HG03460 (cell line): ENCODE data around the gene SMNDC1.
"Not testable (repeated sequence)": the region's sequence is repeated elsewhere in the genome, so short reads cannot be mapped to it uniquely, and the experiment has no call there.

ENCODE experiments used
- ATAC-seq: cut with Tn5 transposase; IDR thresholded peaks from one replicate; pipeline ENCODE4 v1.9.1; 2021; ENCODE audit not compliant: unreplicated experiment

The SMNDC1 gene

DNA sequence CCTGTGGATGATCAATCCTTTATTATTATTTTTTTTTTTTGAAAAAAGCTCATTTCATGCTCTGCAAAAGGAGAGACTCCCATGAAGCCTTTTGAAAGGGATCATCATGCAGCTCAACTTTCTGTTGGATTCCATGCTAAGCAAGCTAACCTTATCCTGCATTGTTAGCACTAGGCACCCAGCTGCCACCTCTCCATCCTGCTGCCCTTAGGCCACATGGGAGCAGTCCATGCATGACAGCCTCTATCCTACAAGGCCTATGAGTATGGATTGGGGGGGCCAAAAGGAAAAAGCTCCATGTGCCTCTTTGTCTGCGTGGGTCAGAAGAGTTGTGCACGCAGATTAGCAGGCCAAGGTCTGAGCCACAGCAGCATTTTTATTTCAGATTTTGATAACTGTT, 19.2 kb downstream of the SMNDC1 start:
- ATAC-seq: no peak

DNA sequence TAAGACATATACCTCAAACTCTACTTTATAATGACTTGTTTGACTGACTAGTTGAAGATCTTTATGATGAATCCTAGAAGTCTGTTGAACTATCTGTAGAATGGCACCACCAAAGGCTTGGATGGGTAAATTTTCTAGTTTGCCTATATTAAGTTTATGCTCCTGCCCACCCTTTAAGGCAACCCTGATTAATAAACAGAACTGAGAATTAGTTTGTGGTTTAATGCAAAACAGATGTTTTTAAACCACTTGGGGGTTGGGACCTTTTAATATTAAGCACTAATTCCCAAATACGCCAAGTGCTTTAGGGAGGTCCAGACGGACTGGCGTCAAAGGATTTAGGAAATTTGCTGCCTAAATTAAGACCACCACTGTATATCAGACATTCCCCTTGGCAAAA, 20.5 kb downstream of the SMNDC1 start:
- ATAC-seq: no peak

DNA sequence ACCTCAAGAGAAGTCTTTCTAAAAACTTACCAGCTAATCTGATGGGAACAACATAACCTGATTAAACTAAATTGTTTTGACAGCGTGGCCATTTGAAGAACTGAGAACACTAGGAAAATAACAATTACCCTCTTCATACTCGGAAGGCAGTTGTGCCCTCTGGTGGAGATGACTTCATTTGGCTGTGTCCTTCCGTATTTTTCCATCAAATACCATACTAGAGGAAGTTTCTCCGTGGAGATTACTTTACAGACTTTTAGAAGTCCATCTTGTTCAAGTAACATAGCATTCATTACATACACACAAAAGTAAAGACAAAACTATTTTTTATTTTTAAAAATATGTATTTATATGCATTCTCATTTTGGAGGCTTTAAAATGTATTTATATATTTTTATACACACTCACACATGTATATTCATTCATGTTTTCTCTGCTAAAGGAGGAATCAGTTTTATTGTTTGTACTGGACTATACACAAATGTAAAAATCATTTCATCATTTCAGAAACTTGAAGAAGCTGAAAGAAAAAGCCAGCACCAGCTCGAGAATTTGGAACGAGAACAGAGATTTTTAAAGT, 25.2 kb downstream of the SMNDC1 start:
- no peak for ATAC-seq

DNA sequence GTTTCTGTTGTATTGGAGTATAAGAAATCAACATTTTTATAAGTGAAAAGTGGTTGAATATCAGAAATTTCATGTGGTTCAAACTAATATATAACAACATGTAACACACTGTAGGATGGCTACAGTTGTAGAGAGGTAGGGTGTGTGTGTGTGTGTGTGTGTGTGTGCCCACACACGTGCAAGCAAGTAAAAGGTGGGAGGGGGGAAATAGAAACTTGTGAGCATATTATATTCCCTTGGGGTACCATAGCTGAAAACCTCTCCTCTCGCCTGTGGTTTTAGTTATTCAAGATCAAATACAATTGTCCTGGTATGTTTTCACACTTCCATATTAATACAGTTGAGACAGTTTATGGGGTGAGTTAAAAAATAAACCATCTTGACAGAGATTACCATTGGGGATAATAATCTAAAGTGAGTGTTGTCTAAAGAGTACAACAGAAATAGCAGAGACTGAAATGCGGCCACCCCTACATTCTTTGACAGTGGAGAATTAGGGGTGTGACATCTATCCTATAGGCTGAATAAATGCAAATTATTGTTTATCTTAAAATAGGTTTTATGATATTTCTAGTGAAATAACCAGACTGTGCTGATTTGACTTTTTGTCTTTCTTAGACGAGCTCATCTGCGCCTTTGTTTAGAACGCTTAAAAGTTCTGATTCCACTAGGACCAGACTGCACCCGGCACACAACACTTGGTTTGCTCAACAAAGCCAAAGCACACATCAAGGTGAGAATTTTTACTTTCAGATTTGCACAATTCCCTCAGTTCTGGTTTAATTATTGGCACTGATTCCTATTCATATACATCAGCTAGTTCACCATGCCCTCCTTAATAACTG, 25.9 kb downstream of the SMNDC1 start:
- ATAC-seq: no peak

GRCh38 chr10:110277591-110277990, 27.1 kb downstream of the SMNDC1 start:
- ATAC-seq: no peak

- ATAC-seq: no peak
These were observed 28.1 kb downstream of the SMNDC1 start for GRCh38 chr10:110276603-110277002.

GRCh38 chr10:110275128-110275729, 29.5 kb downstream of the SMNDC1 start:
- no peak for ATAC-seq

- no peak for ATAC-seq
These were observed 30.1 kb downstream of the SMNDC1 start for GRCh38 chr10:110274647-110275046.

- no peak for ATAC-seq
These were observed 30.6 kb downstream of the SMNDC1 start for GRCh38 chr10:110274072-110274627.

DNA sequence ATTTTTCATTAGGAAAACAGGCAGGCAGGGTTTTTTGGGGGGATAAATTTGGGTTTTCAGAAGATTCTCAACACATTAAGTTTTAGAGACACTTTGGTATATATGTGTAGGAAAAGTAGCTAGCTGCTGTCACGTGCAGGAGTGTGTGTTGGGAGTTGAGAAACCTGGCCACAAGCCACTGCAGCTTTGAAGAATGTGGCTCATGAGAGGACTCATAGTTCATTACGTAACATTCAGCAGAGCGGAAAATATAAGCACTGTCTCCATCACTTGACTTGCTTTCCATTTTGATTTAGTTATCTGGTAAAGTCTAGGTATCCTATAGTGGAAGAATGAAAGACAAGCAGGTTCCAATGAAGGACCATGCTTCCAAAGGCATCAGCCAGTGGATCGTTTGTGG, 31.2 kb downstream of the SMNDC1 start:
- ATAC-seq: no peak

DNA sequence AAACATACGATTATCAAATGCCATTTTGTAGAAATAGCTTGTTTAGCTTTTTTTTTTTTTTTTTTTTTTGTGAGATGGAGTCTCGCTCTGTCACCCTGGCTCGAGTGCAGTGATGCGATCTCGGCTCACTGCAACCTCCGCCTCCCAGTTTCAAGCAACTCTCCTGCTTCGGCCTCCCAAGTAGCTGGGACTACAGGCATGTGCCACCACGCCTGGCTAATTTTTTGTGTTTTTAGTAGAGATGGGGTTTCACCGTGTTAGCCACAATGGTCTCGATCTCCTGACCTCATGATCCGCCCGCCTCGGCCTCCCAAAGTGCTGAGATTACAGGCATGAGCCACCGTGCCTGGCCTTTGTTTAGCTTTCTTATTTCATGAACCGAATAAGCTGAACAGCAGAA, 31.7 kb downstream of the SMNDC1 start:
- ATAC-seq: not testable (repeated sequence)

DNA sequence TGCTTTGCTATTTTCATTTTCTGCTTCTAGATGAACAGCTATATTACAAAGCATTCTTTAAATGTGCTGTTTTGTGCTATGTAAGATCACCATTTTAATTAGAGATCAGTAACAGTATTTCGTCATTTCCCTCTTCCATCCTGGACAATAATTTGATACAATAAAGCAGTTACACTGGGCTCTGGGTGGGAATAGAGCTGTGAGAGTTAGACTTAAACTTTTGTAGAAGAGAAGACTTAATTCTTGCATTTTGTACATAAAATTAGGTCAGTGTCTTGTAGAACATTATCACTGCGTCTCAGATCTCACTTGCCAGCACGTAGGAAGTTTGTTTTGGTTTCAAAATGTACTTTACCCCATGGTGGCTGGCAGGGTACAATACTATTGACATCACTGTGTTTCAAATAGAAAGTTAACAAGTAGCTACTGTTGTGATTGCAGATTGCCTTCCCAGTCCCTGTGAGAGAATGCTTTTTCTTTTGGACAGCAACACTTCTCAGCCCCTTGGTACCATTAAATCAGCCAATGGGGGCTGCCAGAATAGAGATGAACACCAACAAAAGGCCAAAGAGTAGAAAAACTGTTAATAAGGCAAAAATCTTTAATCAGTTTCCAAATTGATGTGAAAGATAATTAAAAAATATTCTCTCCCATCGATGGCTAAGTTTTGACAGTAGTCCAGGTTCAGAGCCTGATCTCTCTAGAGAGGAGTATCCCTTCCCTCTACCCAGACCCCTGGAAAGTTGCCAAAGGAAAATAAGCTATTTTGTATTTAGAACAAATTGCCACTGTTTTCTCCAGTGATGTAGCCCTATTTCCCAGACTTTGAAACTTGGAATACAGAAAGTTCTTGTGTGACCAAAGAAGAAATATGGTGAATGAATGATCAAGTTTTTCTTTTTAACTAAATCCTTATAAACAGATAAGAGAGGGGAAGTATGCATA, 35.1 kb downstream of the SMNDC1 start:
- peak; percentile 61 for ATAC-seq

- ATAC-seq: no peak
These were observed 35.7 kb downstream of the SMNDC1 start for GRCh38 chr10:110268971-110269370.

DNA sequence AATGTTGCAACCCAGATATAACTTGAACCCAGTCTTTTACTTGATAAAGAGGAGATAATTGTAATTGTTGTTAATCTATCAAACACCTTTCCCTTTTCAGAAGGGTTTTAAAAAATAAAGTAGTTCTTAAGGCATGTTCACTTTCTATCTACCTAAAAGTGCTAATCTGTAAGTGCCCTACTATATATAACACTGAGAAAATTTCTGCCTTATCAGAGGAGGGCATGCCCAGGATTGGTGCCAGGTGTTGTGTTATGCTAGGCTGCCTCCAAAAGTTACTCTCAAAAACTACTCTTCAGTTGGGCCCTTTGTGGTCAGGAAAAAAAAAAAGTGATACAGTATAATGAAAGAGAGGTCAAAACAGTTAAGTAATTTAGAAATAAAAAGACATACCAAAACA, 36.3 kb downstream of the SMNDC1 start:
- no peak for ATAC-seq

GRCh38 chr10:110267276-110267675, 37.4 kb downstream of the SMNDC1 start:
- no peak for ATAC-seq

DNA sequence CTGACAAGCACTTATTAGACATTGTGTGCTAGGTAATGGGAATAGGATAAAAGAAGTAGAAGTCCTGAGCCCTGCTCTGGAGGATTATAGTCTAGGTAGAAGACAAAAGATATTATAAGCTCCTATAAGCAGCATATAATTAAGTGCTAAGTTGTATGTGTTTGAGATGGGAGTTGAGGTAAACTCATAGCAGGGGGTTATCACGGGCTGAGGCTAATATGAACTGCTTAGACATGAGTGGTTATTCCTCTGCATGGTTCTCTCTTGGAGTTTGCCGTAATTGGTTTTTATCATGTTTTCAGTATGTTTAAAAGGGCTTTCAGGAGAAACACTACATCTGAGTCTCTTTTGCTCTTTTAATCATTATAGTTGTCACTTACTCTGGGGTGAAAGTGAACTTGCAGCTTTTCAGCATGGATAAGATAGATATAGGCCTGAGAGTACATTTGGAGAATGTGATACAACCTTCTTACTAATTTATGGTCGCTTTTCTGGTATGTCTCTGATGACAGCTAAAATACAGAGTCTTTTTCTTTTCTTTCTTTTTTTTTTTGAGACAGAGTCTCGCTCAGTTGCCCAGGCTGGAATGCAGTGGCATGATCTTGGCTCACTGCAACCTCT, 39.0 kb downstream of the SMNDC1 start:
- no peak for ATAC-seq

DNA sequence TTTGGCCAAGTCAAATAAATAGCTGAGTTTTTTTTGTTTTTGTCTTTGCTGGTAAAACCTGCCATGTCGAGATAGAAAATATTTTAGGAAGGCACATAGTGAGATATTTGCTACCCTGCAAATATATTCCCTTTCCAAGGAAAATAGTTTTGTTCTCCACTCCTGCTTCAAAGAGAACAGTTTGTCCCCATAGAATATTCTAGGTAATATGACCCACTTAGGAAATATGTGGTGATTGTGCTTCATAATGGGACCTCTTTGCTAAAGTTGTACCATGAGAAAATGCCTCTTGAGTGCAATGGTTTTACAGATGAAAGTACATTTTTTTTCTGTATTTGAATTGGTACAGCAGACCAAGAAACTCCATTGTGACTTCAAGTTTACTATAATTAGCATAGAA, 41.6 kb downstream of the SMNDC1 start:
- ATAC-seq: no peak

GRCh38 chr10:110260746-110261477, 43.8 kb downstream of the SMNDC1 start:
- ATAC-seq: no peak

DNA sequence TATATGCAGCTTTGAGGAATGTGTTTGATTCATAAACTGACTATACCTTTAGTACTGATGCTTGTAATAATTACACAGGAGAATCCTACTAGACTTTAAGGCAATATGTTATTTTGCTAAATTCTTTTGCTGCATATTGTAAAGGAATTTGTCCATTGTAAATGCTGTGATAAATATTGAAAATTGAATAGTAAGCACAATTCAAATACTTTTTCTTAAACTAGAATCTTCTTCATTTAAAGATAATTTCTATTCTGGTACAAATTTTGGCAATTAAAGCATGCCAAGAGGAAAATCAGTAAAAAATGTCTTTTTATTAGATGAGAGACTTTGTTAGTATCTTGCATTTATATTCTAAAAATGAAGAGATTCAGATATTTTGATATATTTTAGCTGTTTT, 45.4 kb downstream of the SMNDC1 start:
- ATAC-seq: no peak

DNA sequence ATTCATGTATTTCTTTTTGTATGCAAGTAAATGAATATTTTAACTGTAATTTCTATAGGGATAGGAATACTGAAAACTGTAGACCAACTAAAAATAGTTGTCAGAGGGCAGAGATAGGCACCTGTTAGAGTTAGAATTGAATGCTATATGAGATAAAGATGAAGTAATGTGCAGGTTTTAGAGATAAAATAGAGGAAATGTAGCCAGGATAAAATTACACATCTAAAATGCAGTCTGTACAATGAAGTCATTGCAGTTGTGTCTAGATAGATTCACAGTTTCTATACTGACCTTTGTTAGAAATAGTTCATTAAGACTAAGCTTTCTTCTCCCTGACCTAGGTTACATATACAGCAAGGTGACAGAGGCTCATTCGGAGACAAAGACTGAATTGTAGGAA, 46.2 kb downstream of the SMNDC1 start:
- ATAC-seq: no peak
